Keratinocyte (primary cell): ENCODE measurements around the gene RIOK1. TPM values are rescaled to one million over a fixed set of nuclear protein-coding genes. Genes with fewer than 3 reads are reported as not detected.

ENCODE experiments used
- DNase-seq: peaks from one replicate; pipeline ENCODE4 v3.0.0-alpha.2; 2011; ENCODE audit warnings: low read depth, missing footprints, low spot score
- FAIRE-seq: peaks from 2 replicates; lab custom pipeline; 2011; peaks lifted over from hg19 to GRCh38; lab: Jason Lieb, UNC
- H2AFZ ChIP-seq: 2 replicates; pipeline ENCODE4 v1.6.0; 2012; ENCODE audit warnings: low read length, control low read depth, inconsistent platforms; ENCODE audit not compliant: control insufficient read depth
- H3K27ac ChIP-seq: 2 replicates; pipeline ENCODE4 v1.5.1; 2011; ENCODE audit warnings: low read length; ENCODE audit not compliant: control insufficient read depth, insufficient read depth
- H3K27me3 ChIP-seq: 3 replicates; pipeline ENCODE4 v1.6.0; 2011; ENCODE audit warnings: low read length; ENCODE audit not compliant: control insufficient read depth, insufficient read depth; ENCODE audit errors: extremely low read depth
- H3K36me3 ChIP-seq, 2 experiments: 2 replicates in 1 of 2; 3 replicates in 1 of 2; pipeline ENCODE4 v1.5.1; 2011; ENCODE audit warnings: low read length in 2 of 2, mild to moderate bottlenecking in 1 of 2; ENCODE audit not compliant: control insufficient read depth in 2 of 2, insufficient read depth in 2 of 2; ENCODE audit errors: extremely low read depth in 1 of 2
- H3K4me1 ChIP-seq: 3 replicates; pipeline ENCODE4 v1.5.1; 2011; ENCODE audit warnings: low read length; ENCODE audit not compliant: control insufficient read depth, insufficient read depth; ENCODE audit errors: extremely low read depth
- H3K4me2 ChIP-seq: 3 replicates; pipeline ENCODE4 v1.6.0; 2011; ENCODE audit warnings: low read depth, low read length; ENCODE audit not compliant: control insufficient read depth, insufficient read depth; ENCODE audit errors: extremely low read depth
- H3K4me3 ChIP-seq, 3 experiments: fragments of 200-600 bp in 1 of 3; sonication (generic) in 1 of 3; 2 replicates in 2 of 3; 3 replicates in 1 of 3; pipeline ENCODE4 v1.5.1; 2011 to 2016; ENCODE audit warnings: low read length in 3 of 3, mild to moderate bottlenecking in 3 of 3, control low read depth in 2 of 3, inconsistent platforms in 1 of 3, low read depth in 1 of 3, mixed read lengths in 1 of 3, mixed run types in 1 of 3, moderate library complexity in 1 of 3; ENCODE audit not compliant: control insufficient read depth in 2 of 3, insufficient read depth in 2 of 3; ENCODE audit errors: extremely low read depth in 1 of 3
- H3K79me2 ChIP-seq: 2 replicates; pipeline ENCODE4 v1.6.0; 2012; ENCODE audit warnings: low read length; ENCODE audit not compliant: control insufficient read depth, insufficient read depth
- H3K9ac ChIP-seq: 3 replicates; pipeline ENCODE4 v1.6.0; 2011; ENCODE audit warnings: low read length; ENCODE audit not compliant: control insufficient read depth, insufficient read depth; ENCODE audit errors: extremely low read depth
- H3K9me1 ChIP-seq: 3 replicates; pipeline ENCODE4 v1.6.0; 2011; ENCODE audit warnings: low read length; ENCODE audit not compliant: control insufficient read depth, insufficient read depth; ENCODE audit errors: extremely low read depth
- H3K9me3 ChIP-seq: 2 replicates; pipeline ENCODE4 v1.5.1; 2012; ENCODE audit warnings: low read depth, low read length; ENCODE audit not compliant: control insufficient read depth
- H4K20me1 ChIP-seq: 3 replicates; pipeline ENCODE4 v1.6.0; 2011; ENCODE audit warnings: low read length; ENCODE audit not compliant: control insufficient read depth, insufficient read depth; ENCODE audit errors: extremely low read depth
- EZH2 ChIP-seq: IDR thresholded peaks from one replicate; pipeline ENCODE4 v1.6.1; 2012; ENCODE audit warnings: inconsistent platforms, mild to moderate bottlenecking, low read length, moderate library complexity
- dilution Hi-C: fragments of 300-500 bp; cut with MboI; formaldehyde crosslinking; loops from one replicate; pipeline ENCODE4 v1.7.0; 2020; ENCODE audit warnings: low sequenced_read_pairs; ENCODE audit not compliant: extremely low pct_ligation_motif_present
- polyA plus RNA-seq, 5 experiments: library from polyadenylated mRNA; depleted of rRNA in 3 of 5; stranded (reverse) in 3 of 5; stranded (forward) in 1 of 5; unstranded in 1 of 5; fragments of >200 nt; gene quantifications; 1 replicate in 1 of 5; 2 replicates in 3 of 5; 3 replicates in 1 of 5; pipeline versions ENCODE4 v1.2.1 to v1.2.3, GENCODE V29; 2011 to 2012; ENCODE audit warnings: missing spikeins in 2 of 5, low read depth in 1 of 5, low replicate concordance in 1 of 5
- TF ChIP-seq, protein P1 (sequence below), 3 experiments: IDR thresholded peaks in 1 of 3; conservative IDR thresholded peaks in 1 of 3; optimal IDR thresholded peaks in 1 of 3; 2 replicates in 2 of 3; 3 replicates in 1 of 3; pipeline versions ENCODE3 to v1.5.1; 2011; ENCODE audit warnings: low read length in 3 of 3, mild to moderate bottlenecking in 3 of 3, moderate library complexity in 2 of 3, control low read depth in 1 of 3, inconsistent platforms in 1 of 3; ENCODE audit not compliant: insufficient read depth in 2 of 3; ENCODE audit errors: extremely low read depth in 1 of 3

The RIOK1 gene
- polyA plus RNA-seq, 1 donor (not counting 4 experiments of a cell fraction or from before 2014, with no cell fraction given): 11.7 TPM

DNA sequence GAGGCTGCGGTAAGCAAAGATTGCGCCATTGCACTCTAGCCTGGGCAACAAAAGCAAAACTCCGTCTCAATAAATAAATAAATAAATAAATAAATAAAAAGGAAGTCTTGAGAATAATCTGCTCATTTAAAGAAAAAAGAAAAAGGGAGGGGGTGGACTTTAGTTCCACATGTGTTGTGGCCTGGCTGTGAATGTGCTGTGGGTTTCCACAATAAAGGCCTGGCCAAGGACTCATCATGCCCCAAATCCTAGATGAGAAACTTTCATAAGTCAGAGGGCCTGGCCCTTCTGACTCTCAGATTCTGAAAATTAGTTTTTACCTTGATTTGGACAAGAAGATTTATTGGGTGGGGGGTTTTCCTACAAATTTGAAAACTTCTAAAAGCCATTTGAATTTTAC lies 48.4 kb downstream of the RIOK1 start:
- Histone ChIP-seq H3K79me2 (no peaks in the 10 kb centered on the region), H3K4me2 (no peak overlapping the region), H3K9me1 (no peaks in the 10 kb centered on the region), H3K36me3 (no peaks in the 10 kb centered on the region), H3K27ac (no peak overlapping the region), H2AFZ (no peak overlapping the region), H3K9me3 (no peaks in the 10 kb centered on the region), H4K20me1 (no peaks in the 10 kb centered on the region), H3K27me3 (no peaks in the 10 kb centered on the region), H3K9ac (no peak overlapping the region), H3K4me1 (no peaks in the 10 kb centered on the region), H3K4me3 (no peak overlapping the region)
- dilution Hi-C loops: no loop called here
- TF ChIP-seq, protein P1, sequence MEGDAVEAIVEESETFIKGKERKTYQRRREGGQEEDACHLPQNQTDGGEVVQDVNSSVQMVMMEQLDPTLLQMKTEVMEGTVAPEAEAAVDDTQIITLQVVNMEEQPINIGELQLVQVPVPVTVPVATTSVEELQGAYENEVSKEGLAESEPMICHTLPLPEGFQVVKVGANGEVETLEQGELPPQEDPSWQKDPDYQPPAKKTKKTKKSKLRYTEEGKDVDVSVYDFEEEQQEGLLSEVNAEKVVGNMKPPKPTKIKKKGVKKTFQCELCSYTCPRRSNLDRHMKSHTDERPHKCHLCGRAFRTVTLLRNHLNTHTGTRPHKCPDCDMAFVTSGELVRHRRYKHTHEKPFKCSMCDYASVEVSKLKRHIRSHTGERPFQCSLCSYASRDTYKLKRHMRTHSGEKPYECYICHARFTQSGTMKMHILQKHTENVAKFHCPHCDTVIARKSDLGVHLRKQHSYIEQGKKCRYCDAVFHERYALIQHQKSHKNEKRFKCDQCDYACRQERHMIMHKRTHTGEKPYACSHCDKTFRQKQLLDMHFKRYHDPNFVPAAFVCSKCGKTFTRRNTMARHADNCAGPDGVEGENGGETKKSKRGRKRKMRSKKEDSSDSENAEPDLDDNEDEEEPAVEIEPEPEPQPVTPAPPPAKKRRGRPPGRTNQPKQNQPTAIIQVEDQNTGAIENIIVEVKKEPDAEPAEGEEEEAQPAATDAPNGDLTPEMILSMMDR (optimal IDR thresholded peaks at IDR 0.05 in 1 of 3, IDR thresholded peaks at IDR 0.05 in 1 of 3, conservative IDR thresholded peaks at IDR 0.05 in 1 of 3; ENCODE audit: extremely low read depth in 1 of 3, insufficient read depth in 2 of 3, low read length in 3 of 3): no peak
- no peak for TF ChIP-seq EZH2
- DNase-seq (no peak), FAIRE-seq (no peak)

GRCh38 chr6:7439228-7439627 lies 49.6 kb downstream of the RIOK1 start:
- H3K4me1 ChIP-seq: no peaks in the 10 kb centered on the region
- no peaks in the 10 kb centered on the region for H3K36me3 ChIP-seq
- no peak for TF ChIP-seq EZH2
- TF ChIP-seq, protein P1 (optimal IDR thresholded peaks at IDR 0.05 in 1 of 3, IDR thresholded peaks at IDR 0.05 in 1 of 3, conservative IDR thresholded peaks at IDR 0.05 in 1 of 3; ENCODE audit: extremely low read depth in 1 of 3, insufficient read depth in 2 of 3, low read length in 3 of 3): no peak
- DNase-seq: no peak
- no peak overlapping the region for H3K27ac ChIP-seq
- no peaks in the 10 kb centered on the region for H3K9me1 ChIP-seq
- dilution Hi-C loops: no loop called here
- no peak overlapping the region for H3K4me3 ChIP-seq
- no peaks in the 10 kb centered on the region for H3K27me3 ChIP-seq
- H4K20me1 ChIP-seq: no peaks in the 10 kb centered on the region
- H3K4me2 ChIP-seq: no peak overlapping the region
- no peaks in the 10 kb centered on the region for H3K79me2 ChIP-seq
- no peak for FAIRE-seq
- no peak overlapping the region for H2AFZ ChIP-seq
- H3K9me3 ChIP-seq: no peaks in the 10 kb centered on the region
- H3K9ac ChIP-seq: no peak overlapping the region
